HG03439 (cell line): ENCODE measurements around the gene HACD4.
"Not testable (repeated sequence)": the region's sequence is repeated elsewhere in the genome, so short reads cannot be mapped to it uniquely, and the experiment has no call there.

Experiments
- ATAC-seq: cut with Tn5 transposase; IDR thresholded peaks from one replicate; pipeline ENCODE4 v1.9.1; 2021; ENCODE audit warnings: mild to moderate bottlenecking, moderate library complexity; ENCODE audit not compliant: unreplicated experiment

HACD4 gene

GRCh38 chr9:21016701-21017491 is 14.5 kb downstream of the HACD4 start:
- no peak for ATAC-seq

- no peak for ATAC-seq
Observed at GRCh38 chr9:21015995-21016394, 15.4 kb downstream of the HACD4 start.

GRCh38 chr9:21015129-21015815 is 16.2 kb downstream of the HACD4 start:
- ATAC-seq, result no peak

- ATAC-seq, result no peak
Observed at GRCh38 chr9:21002040-21002439, 29.4 kb downstream of the HACD4 start.

- ATAC-seq, result no peak
Observed at GRCh38 chr9:21001581-21001980, 29.9 kb downstream of the HACD4 start.

GRCh38 chr9:20997503-20998076 is 33.9 kb downstream of the HACD4 start:
- no peak for ATAC-seq

- ATAC-seq, result no peak
Observed at GRCh38 chr9:20996809-20997208, 34.6 kb downstream of the HACD4 start.

GRCh38 chr9:20995616-20996015 is 35.8 kb downstream of the HACD4 start:
- ATAC-seq, result no peak

- ATAC-seq, result no peak
Observed at GRCh38 chr9:20994486-20994885, 37.0 kb downstream of the HACD4 start.

GRCh38 chr9:20990867-20991266 is 40.6 kb downstream of the HACD4 start:
- ATAC-seq, result no peak

GRCh38 chr9:20989923-20990341 is 41.5 kb downstream of the HACD4 start:
- no peak for ATAC-seq

GRCh38 chr9:20988671-20989315 is 42.6 kb downstream of the HACD4 start:
- ATAC-seq, result no peak

GRCh38 chr9:20988061-20988460 is 43.4 kb downstream of the HACD4 start:
- no peak for ATAC-seq

- ATAC-seq, result no peak
Observed at GRCh38 chr9:20987521-20987920, 43.9 kb downstream of the HACD4 start.

- ATAC-seq, result no peak
Observed at GRCh38 chr9:20985851-20986600, 45.4 kb downstream of the HACD4 start.

GRCh38 chr9:20984506-20984905 is 46.9 kb downstream of the HACD4 start:
- ATAC-seq, result no peak

GRCh38 chr9:20981486-20981885 is 50.0 kb downstream of the HACD4 start:
- ATAC-seq, result no peak

GRCh38 chr9:20980832-20981455 is 50.5 kb downstream of the HACD4 start:
- no peak for ATAC-seq

- no peak for ATAC-seq
Observed at GRCh38 chr9:20978249-20978648, 53.2 kb downstream of the HACD4 start.

- not testable (repeated sequence) for ATAC-seq
Observed at GRCh38 chr9:20974191-20974938, 57.1 kb downstream of the HACD4 start.
